Sigmoid colon (tissue), 4 donors: ENCODE measurements around the gene CTSL.

Experiments used
- CTCF ChIP-seq, 4 experiments: fragments of 450-650 bp in 3 of 4; fragments of 200-600 bp in 1 of 4; IDR thresholded peaks; one replicate each; pipeline ENCODE4 v1.5.1; 2016 to 2019; ENCODE audit warnings: antibody characterized with exemption in 4 of 4, mild to moderate bottlenecking in 3 of 4, moderate library complexity in 2 of 4
- EP300 ChIP-seq, 4 donors: sonication (generic); formaldehyde crosslinking; IDR thresholded peaks; one replicate each; pipeline ENCODE4 v1.6.1; 2017; ENCODE audit warnings: antibody characterized with exemption in 4 of 4

GRCh38 chr9:87694236-87694755 lies 31.6 kb upstream of the CTSL start:
- no peak for TF ChIP-seq CTCF (IDR thresholded peaks at IDR 0.05)
- TF ChIP-seq EP300 (IDR thresholded peaks at IDR 0.05), result no peak
